ENCODE data around the gene FBXO17. TPM values are rescaled to one million over a fixed set of nuclear protein-coding genes. Genes with fewer than 3 reads are reported as not detected.
"Not testable (repeated sequence)": the region's sequence is repeated elsewhere in the genome, so short reads cannot be mapped to it uniquely, and the experiment has no call there.

Gene FBXO17
- total RNA-seq, 1 experiment from 2014 or later: 3.9 TPM

DNA sequence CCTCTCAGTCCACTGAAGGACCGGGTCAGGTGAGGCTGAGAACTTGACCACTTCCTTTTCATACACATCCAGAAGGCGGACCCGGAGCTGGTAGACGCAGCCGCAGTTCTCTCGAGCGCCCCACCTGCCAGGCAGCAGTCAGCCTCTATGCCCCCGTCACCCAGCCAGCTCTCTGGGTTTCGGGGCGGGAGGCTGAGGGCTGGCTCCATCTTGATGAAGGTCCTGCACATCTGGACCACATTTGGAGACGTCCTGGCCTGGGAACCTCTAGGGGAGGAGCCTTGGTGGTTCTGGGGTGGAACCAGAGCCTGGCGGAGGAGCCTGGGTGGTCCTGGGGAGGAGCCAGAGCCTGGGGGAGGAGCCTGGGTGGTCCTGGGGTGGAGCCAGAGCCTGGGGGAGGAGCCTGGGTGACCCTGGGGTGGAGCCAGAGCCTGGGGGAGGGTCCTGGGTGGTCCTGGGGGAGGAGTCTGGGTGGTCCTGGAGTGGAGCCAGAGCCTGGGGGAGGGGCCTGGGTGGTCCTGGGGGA is 30.5 kb downstream of the FBXO17 start:
- no peak for DNase-seq (ENCODE audit: low read depth in 1 of 2, low spot score in 2 of 2)
- Histone ChIP-seq H3K36me3 (no peaks in the 10 kb centered on the region), H3K27me3 (replicated peaks) (no peaks in the 10 kb centered on the region), H3K9me3 (replicated peaks) (no peaks in the 10 kb centered on the region), H3K27ac (no peak overlapping the region), H3K4me1 (replicated peaks) (no peaks in the 10 kb centered on the region), H3K4me3 (no peak overlapping the region)

DNA sequence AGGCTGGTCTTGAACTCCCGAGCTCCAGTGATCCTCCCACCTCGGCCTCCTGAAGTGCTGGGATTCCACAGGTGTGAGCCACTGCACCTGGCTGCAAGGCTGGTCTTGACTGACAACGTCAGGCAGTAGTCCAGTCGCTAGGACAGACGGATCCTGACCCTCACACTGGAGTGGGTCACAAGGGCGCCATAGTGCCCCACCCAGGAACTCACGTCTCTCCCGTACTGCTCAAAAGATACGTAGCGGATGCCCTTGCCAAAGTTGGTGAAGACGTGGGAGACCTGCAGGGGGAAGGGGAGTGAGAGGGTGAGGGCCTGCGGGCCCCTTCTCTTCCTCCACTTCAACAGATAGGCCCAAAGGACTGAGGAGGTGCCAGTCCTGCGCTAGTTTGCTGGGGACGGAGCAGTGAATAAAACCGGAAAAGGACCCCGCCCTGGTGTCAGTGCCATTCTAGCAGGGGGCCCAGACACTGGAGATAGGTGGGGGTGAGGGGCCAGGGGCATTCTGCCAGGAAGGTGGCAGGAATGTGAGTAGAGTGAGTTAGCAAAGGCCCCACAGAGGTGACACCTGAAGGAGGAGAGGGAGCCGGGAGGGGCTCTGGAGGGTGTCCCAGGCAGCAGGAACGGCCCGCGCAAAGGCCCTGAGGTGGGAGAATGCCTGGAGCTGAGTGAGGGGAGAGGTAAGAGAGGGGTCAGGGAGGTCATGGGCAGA is 32.9 kb downstream of the FBXO17 start:
- Histone ChIP-seq H3K9me3 (replicated peaks) (no peaks in the 10 kb centered on the region), H3K27ac (no peak overlapping the region), H3K4me1 (replicated peaks) (no peaks in the 10 kb centered on the region), H3K4me3 (no peak overlapping the region), H3K27me3 (replicated peaks) (no peaks in the 10 kb centered on the region), H3K36me3 (no peaks in the 10 kb centered on the region)
- no peak for DNase-seq (ENCODE audit: low read depth in 1 of 2, low spot score in 2 of 2)

DNA sequence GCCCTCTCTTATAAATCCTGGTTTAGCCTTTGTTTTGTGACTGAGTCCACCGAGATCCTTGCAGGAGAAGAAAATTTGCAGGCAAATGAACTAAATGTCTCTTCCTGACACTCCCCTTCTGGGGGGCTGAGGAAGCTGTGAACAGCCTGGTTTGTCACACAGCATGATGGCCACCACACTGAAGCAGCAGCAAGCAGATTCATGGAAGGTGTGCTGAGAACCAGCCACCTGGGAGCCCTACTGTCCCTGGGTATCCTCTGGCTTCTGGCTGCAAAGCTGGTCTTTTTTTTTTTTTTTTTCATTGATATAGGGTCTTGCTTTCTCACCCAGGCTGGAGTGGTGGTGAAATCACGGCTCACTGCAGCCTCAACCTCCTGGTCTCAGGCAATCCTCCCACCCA is 33.6 kb downstream of the FBXO17 start:
- no peaks in the 10 kb centered on the region for H3K36me3 ChIP-seq
- no peak overlapping the region for H3K4me3 ChIP-seq
- no peak for DNase-seq (ENCODE audit: low read depth in 1 of 2, low spot score in 2 of 2)
- no peaks in the 10 kb centered on the region for H3K27me3 ChIP-seq (replicated peaks)
- no peak overlapping the region for H3K27ac ChIP-seq
- no peaks in the 10 kb centered on the region for H3K9me3 ChIP-seq (replicated peaks)
- no peaks in the 10 kb centered on the region for H3K4me1 ChIP-seq (replicated peaks)

DNA sequence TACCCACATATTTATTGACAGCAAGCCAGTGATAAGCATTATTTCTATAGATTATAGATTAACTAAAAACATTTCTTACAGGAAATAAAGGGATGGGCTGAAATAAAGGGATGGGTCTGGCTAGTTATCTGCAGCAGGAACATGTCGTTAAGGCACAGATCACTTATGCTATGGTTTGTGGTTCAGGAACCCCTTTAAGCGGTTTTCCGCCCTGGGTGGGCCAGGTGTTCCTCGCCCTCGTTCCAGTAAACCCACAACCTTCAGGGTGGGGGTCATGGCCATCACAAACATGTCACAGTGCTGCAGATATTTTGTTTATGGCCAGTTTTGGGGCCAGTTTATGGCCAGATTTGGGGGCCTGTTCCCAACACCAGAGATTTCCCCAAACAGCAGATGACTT is 34.1 kb downstream of the FBXO17 start:
- H3K27me3 ChIP-seq (replicated peaks); H3K27ac ChIP-seq; H3K4me1 ChIP-seq (replicated peaks); H3K4me3 ChIP-seq; H3K9me3 ChIP-seq (replicated peaks); DNase-seq (ENCODE audit: low read depth in 1 of 2, low spot score in 2 of 2); H3K36me3 ChIP-seq: not testable (repeated sequence)

- DNase-seq (ENCODE audit: low read depth in 1 of 2, low spot score in 2 of 2): no peak
- H3K4me1 ChIP-seq (replicated peaks): no peaks in the 10 kb centered on the region
- H3K4me3 ChIP-seq: no peak overlapping the region
- 0 out of 2 replicates have a peak, but pooled peaks cover 1% of the 10 kb centered on the region for H3K9me3 ChIP-seq (replicated peaks)
- no peaks in the 10 kb centered on the region for H3K27me3 ChIP-seq (replicated peaks)
- H3K36me3 ChIP-seq: no peaks in the 10 kb centered on the region
- H3K27ac ChIP-seq: no peak overlapping the region
These were observed 35.6 kb downstream of the FBXO17 start for GRCh38 chr19:38939957-38940356.

DNA sequence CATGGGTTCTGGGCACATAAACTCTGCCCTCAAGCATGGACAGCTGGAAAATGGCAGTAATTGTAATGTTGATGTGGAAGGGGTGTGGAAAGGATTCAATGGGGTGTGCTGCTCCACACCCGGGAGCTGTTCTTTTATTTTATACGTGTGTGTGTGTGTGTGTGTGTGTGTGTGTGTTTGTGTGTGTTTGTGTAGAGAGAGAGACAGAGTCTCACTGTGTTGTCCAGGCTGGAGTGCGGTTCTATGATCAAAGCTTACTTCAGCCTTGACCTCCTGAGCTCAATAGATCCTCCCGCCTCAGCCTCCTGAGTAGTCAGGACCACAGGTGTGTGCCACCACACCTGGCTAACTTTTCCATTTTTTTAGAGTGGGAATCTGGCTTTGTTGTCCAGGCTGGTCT is 42.0 kb downstream of the FBXO17 start:
- Histone ChIP-seq H3K4me1 (replicated peaks) (0 out of 2 replicates have a peak, but pooled peaks cover 9% of the 10 kb centered on the region), H3K9me3 (replicated peaks) (0 out of 2 replicates have a peak, but pooled peaks cover 4% of the 10 kb centered on the region), H3K27ac (no peak overlapping the region), H3K36me3 (peaks cover 24% of the 10 kb centered on the region), H3K4me3 (no peak overlapping the region), H3K27me3 (replicated peaks) (no peaks in the 10 kb centered on the region)
- DNase-seq (ENCODE audit: low read depth in 1 of 2, low spot score in 2 of 2): no peak

GRCh38 chr19:38932425-38933179 is 42.9 kb downstream of the FBXO17 start:
- no peak overlapping the region for H3K27ac ChIP-seq
- no peak for DNase-seq (ENCODE audit: low read depth in 1 of 2, low spot score in 2 of 2)

DNA sequence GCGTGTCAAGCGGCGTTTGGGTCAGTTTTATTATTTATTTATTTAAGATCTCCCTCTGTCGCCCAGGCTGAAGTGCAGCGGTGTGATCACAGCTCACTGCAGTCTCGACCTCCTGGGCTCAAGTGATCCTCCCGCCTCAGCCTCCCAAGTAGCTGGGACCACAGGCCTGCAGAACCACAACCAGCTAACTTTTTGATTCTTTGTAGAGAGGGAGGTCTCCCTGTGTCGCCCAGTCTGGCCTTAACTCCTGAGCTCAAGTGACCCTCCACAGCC is 44.1 kb downstream of the FBXO17 start:
- H3K36me3 ChIP-seq: peaks cover 24% of the 10 kb centered on the region
- DNase-seq (ENCODE audit: low read depth in 1 of 2, low spot score in 2 of 2): no peak
- peak overlapping the region; percentile 67; the same call in 1 of the 2 replicates for H3K27ac ChIP-seq
- H3K27me3 ChIP-seq (replicated peaks): no peaks in the 10 kb centered on the region
- 0 out of 2 replicates have a peak, but pooled peaks cover 9% of the 10 kb centered on the region for H3K4me1 ChIP-seq (replicated peaks)
- H3K9me3 ChIP-seq (replicated peaks): 0 out of 2 replicates have a peak, but pooled peaks cover 4% of the 10 kb centered on the region
- H3K4me3 ChIP-seq: peak overlapping the region; percentile 58

More at GRCh38 chr19:38932425-38933179, 42.9 kb downstream of the FBXO17 start:
- Histone ChIP-seq H3K36me3 (peaks cover 24% of the 10 kb centered on the region), H3K4me1 (replicated peaks) (0 out of 2 replicates have a peak, but pooled peaks cover 9% of the 10 kb centered on the region), H3K9me3 (replicated peaks) (0 out of 2 replicates have a peak, but pooled peaks cover 4% of the 10 kb centered on the region), H3K27me3 (replicated peaks) (no peaks in the 10 kb centered on the region), H3K4me3 (no peak overlapping the region)

- 0 out of 2 replicates have a peak, but pooled peaks cover 9% of the 10 kb centered on the region for H3K4me1 ChIP-seq (replicated peaks)
- DNase-seq (ENCODE audit: low read depth in 1 of 2, low spot score in 2 of 2): peak in 1 of 2 experiments; percentile 99
- H3K27me3 ChIP-seq (replicated peaks): no peaks in the 10 kb centered on the region
- peaks cover 25% of the 10 kb centered on the region for H3K36me3 ChIP-seq
- 0 out of 2 replicates have a peak, but pooled peaks cover 4% of the 10 kb centered on the region for H3K9me3 ChIP-seq (replicated peaks)
- peak within 1 kb of the TSS; percentile 58 for H3K4me3 ChIP-seq
- peak within 1 kb of the TSS; percentile 67 for H3K27ac ChIP-seq
These were observed 44.6 kb downstream of the FBXO17 start, which contains the start of gene MRPS12 for GRCh38 chr19:38930776-38931520. Gene MRPS12, plus strand, starts transcription at chr19:38930944. Its CDS starts 351 bp downstream, at chr19:38931295.

DNA sequence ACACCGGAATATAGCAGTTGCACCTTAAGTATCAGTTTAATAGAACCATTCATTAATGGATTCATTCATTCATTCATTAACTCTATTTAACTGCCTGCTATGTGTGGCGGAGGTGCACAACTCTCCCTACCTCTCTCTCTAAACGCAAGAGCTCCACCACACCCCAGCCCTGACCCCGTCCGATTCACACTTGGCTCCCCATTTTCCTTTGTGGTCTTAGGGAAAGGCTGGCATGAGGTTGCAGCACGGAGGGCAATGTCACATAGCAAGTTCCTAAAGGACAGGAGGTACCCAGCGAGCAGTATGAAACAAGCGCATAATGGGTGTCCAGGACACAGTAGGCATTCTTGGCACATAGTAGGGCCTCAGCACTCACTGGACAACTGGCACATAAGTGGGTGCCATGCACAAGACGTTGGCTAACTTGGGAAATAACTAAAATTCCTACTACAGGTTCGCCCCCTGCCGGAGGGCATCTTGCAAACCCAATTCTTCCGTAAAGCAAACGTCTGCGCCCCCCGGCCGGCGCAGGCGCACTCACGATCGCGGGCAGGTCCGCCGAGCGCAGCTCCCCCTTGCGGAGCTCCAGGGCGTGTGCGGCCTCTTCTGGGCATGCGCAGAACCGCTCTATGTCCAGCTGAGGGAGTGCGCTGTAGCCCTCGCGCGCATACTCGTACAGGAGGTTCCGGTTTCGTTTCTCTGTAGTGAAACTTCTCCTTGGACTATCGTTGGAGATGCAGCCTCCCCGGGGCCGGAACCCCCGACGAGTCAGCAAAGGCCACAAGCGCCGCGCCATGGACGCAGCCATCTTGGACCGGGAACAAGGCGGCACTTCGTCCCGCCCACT is 45.4 kb downstream of the FBXO17 start, which contains the start of gene SARS2:
Gene SARS2 (minus strand): TSS at position 835 of the 847 bp plus-strand sequence. CDS start 27 bp downstream, at position 808.
- peak; percentile 93 to 99 for DNase-seq (ENCODE audit: low read depth in 1 of 2, low spot score in 2 of 2)
- 0 out of 2 replicates have a peak, but pooled peaks cover 9% of the 10 kb centered on the region for H3K4me1 ChIP-seq (replicated peaks)
- H3K27me3 ChIP-seq (replicated peaks): no peaks in the 10 kb centered on the region
- peak within 1 kb of the TSS; percentile 67 for H3K27ac ChIP-seq
- H3K9me3 ChIP-seq (replicated peaks): 0 out of 2 replicates have a peak, but pooled peaks cover 4% of the 10 kb centered on the region
- peak within 1 kb of the TSS; percentile 58 for H3K4me3 ChIP-seq
- H3K36me3 ChIP-seq: peaks cover 31% of the 10 kb centered on the region

- Histone ChIP-seq H3K4me1 (replicated peaks) (0 out of 2 replicates have a peak, but pooled peaks cover 9% of the 10 kb centered on the region), H3K36me3 (peaks cover 31% of the 10 kb centered on the region)
- DNase-seq (ENCODE audit: low read depth in 1 of 2, low spot score in 2 of 2): no peak
These were observed 47.0 kb downstream of the FBXO17 start for GRCh38 chr19:38928391-38929001.

GRCh38 chr19:38924388-38924787 is 51.2 kb downstream of the FBXO17 start:
- no peaks in the 10 kb centered on the region for H3K27me3 ChIP-seq (replicated peaks)
- no peaks in the 10 kb centered on the region for H3K9me3 ChIP-seq (replicated peaks)
- H3K4me1 ChIP-seq (replicated peaks): no peaks in the 10 kb centered on the region
- no peak overlapping the region for H3K27ac ChIP-seq
- DNase-seq (ENCODE audit: low read depth in 1 of 2, low spot score in 2 of 2): no peak
- H3K36me3 ChIP-seq: peaks cover 20% of the 10 kb centered on the region
- H3K4me3 ChIP-seq: no peak overlapping the region

More at GRCh38 chr19:38928391-38929001, 47.0 kb downstream of the FBXO17 start:
- Histone ChIP-seq H3K9me3 (replicated peaks) (no peaks in the 10 kb centered on the region), H3K27ac (no peak overlapping the region), H3K4me3 (no peak overlapping the region), H3K27me3 (replicated peaks) (no peaks in the 10 kb centered on the region)

Measured in SJSA1 (cell line).